Activated CD4-positive, alpha-beta T cell treated with anti-CD3 and anti-CD28 coated beads, Interleukin-2, amount 10 ng/mL, durations not matched to agents 7 days and 5 days (primary cell): ENCODE results near the gene TUBGCP3. TPM values are rescaled to one million over a fixed set of nuclear protein-coding genes. Genes with fewer than 3 reads are reported as not detected.

Experiments
- CTCF ChIA-PET: fragments of 350-600 bp; sonication (Branson Sonifier 250); formaldehyde crosslinking; loops from one replicate; lab custom pipeline; 2021; ENCODE audit warnings: antibody characterized with exemption; lab: Charles Lee
- POLR2A ChIA-PET: fragments of 350-600 bp; sonication (Branson Sonifier 250); formaldehyde crosslinking; loops from one replicate; lab custom pipeline; 2021; ENCODE audit warnings: antibody characterized with exemption; lab: Charles Lee
- DNase-seq: peaks from one replicate; pipeline ENCODE4 v3.0.0-alpha.2; 2020
- H3K27ac Mint-ChIP-seq: one replicate; pipeline ENCODE4 v1.8.0; 2021; ENCODE audit warnings: mild to moderate bottlenecking, moderate library complexity, mixed read lengths
- H3K27me3 Mint-ChIP-seq: one replicate; pipeline ENCODE4 v1.8.0; 2021; ENCODE audit warnings: mixed read lengths
- H3K36me3 Mint-ChIP-seq: one replicate; pipeline ENCODE4 v1.8.0; 2021; ENCODE audit warnings: low read depth, mixed read lengths
- H3K4me1 Mint-ChIP-seq: one replicate; pipeline ENCODE4 v1.8.0; 2021; ENCODE audit warnings: mixed read lengths
- H3K4me3 Mint-ChIP-seq: one replicate; pipeline ENCODE4 v1.8.0; 2021; ENCODE audit warnings: mild to moderate bottlenecking, moderate library complexity, mixed read lengths
- H3K9me3 Mint-ChIP-seq: one replicate; pipeline ENCODE4 v1.8.0; 2021; ENCODE audit warnings: mixed read lengths
- total RNA-seq, 2 experiments: library from RNA; stranded (reverse); gene quantifications; one replicate each; pipeline ENCODE4 v1.2.3, GENCODE V29; 2021

The TUBGCP3 gene
- total RNA-seq, 2 experiments from 2014 or later = 59.7 to 67.7 TPM

GRCh38 chr13:112438094-112438493, 149.9 kb downstream of the TUBGCP3 start:
- H3K9me3 Mint-ChIP-seq = peaks cover 4% of the 10 kb centered on the region
- POLR2A ChIA-PET = no interaction called here
- H3K27me3 Mint-ChIP-seq = peaks cover 4% of the 10 kb centered on the region
- no peak for DNase-seq
- H3K4me3 Mint-ChIP-seq = no peak overlapping the region
- CTCF ChIA-PET = no interaction called here
- no peak overlapping the region for H3K27ac Mint-ChIP-seq
- H3K4me1 Mint-ChIP-seq = no peaks in the 10 kb centered on the region
- no peaks in the 10 kb centered on the region for H3K36me3 Mint-ChIP-seq

- H3K27ac Mint-ChIP-seq = no peak overlapping the region
- DNase-seq = no peak
- peaks cover 4% of the 10 kb centered on the region for H3K9me3 Mint-ChIP-seq
- H3K4me3 Mint-ChIP-seq = no peak overlapping the region
- peaks cover 4% of the 10 kb centered on the region for H3K27me3 Mint-ChIP-seq
- ChIA-PET POLR2A (no interaction called here), CTCF (no interaction called here)
- H3K36me3 Mint-ChIP-seq = no peaks in the 10 kb centered on the region
- no peaks in the 10 kb centered on the region for H3K4me1 Mint-ChIP-seq
Observed at GRCh38 chr13:112435973-112436372, 152.0 kb downstream of the TUBGCP3 start.

Other genes with a start within 250 kb of the TUBGCP3 start
- gene SPACA7, start 211.8 kb downstream of the TUBGCP3 start, total RNA-seq = not detected
- 10 to 100 TPM; 63.1 to 68.4 TPM for gene ATP11A, start 101.9 kb upstream of the TUBGCP3 start, total RNA-seq